HG02852 (cell line): ENCODE data around the gene EDEM2.
"Not testable (repeated sequence)": the region's sequence is repeated elsewhere in the genome, so short reads cannot be mapped to it uniquely, and the experiment has no call there.

Source experiments
- ATAC-seq: cut with Tn5 transposase; IDR thresholded peaks from one replicate; pipeline ENCODE4 v1.9.1; 2021; ENCODE audit warnings: mild to moderate bottlenecking, moderate library complexity; ENCODE audit not compliant: unreplicated experiment

EDEM2 gene

DNA sequence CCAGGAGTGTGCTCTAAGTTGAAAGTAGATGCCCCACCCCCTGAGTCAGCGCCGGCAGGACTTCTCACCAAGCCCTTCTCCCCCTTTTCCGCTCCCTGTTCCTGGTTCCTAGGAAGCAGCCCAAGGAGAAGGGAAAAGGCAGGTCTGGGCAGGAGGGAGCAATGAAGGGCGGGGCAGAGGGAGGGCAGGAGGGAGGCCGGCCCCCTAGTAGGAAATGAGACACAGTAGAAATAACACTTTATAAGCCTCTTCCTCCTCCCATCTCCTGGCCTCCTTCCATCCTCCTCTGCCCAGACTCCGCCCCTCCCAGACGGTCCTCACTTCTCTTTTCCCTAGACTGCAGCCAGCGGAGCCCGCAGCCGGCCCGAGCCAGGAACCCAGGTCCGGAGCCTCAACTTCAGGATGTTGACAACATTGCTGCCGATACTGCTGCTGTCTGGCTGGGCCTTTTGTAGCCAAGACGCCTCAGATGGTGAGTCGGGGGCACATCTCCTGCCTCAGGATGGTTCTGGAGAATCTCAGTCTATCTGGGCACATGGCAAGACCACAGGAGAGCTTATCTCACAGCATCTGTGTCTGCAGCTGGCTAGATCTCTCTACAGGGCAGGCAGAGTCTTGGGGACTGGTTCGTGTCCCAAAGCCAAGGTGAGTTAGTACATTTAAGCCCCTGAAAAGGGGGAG is 24.8 kb upstream of the EDEM2 start, which contains the start of gene PROCR:
PROCR (plus strand) TSS at position 320 of the 681 bp plus-strand sequence; CDS start at position 403, 83 bp downstream.
- ATAC-seq = no peak

DNA sequence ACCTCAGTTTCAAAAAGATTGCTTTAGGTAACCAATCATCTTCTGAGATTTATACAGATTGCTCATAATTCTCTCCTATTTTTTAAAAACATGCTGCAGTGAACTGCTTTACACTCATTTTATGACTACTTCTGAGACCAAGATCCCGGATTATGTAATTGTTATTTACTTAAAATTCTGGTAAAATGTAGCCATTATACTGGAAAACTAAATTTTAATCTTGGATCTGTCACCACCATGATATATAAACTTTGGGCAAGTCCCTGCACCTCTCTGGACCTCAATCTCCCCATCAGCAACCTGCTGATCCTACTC is 24.3 kb upstream of the EDEM2 start:
- no peak for ATAC-seq

DNA sequence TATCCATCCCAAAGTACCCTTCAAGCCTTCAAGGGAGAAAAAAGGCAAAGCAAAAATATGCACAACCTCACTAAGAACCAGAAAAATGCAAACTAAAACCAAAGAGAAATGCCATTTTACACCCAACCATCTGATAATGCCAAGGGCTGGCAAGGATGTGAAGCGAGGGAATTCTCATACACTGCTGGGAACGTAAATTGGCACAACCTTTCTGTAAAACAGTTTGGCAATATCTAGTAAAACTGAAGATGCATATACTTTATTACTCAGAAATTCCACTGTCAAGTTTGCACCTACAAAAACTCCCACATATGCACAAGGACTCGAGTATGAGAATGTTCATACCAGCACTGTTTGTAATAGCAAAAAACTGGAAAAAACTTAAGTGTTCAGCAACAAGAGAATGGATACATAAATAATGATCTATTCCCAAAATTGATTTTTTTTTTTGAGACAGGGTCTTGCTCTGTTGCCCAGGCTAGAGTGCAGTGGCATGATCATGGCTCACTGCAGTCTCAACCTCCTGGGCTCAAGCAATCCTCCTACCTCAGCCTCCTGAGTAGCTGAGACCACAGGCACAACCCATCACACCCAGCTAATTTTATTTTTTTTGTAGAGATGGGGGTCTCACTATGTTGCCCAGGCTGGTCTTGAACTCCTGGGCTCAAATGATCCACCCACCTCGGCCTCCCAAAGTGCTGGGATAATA is 21.7 kb upstream of the EDEM2 start:
- not testable (repeated sequence) for ATAC-seq

DNA sequence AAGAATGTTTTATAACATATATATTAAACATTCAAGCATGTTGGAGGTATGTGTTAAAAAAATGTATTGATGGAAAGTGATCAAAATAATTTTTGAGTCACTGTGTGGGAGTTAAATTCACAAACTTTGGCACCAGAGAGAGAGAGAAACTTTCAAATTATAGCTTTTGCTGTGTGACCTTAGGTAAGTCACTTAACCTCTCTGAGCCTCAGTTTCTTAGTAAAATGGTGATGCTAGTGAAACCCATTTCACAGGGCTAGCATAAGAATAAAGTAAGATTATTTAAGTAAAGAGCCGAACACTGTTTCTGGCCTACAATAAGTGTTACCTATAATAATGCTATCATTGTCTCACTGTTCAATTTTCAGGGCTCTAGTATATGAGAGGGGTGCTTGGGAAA is 20.7 kb upstream of the EDEM2 start:
- no peak for ATAC-seq

DNA sequence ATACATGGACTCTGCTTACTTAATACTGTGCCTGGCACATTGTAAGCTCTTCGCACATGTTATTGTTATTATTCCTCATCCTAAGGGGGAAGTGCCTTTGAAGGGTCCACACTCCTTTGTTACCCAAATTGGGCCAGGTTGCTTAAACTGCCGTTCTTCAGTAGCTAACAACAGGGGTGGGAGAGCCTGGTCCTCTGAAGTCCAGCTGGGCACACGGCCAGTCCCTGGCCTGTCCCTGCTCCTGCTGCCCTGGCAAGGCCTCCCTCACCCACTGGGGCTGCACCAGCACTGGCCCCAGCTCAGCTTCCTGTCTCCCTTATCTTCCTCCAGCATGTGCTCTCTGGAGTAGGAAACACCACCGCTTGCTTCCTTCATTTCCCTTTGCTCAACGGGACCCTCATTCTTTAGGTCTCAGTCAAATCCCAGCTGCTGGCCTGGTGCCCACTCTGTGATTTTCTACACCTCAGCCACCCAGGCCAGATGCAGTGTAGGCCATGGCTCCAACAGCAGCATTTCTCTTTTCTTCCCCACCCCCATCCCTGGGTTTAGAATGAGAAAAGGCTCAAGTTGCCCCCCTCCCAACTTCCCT is 19.2 kb upstream of the EDEM2 start:
- ATAC-seq = no peak

DNA sequence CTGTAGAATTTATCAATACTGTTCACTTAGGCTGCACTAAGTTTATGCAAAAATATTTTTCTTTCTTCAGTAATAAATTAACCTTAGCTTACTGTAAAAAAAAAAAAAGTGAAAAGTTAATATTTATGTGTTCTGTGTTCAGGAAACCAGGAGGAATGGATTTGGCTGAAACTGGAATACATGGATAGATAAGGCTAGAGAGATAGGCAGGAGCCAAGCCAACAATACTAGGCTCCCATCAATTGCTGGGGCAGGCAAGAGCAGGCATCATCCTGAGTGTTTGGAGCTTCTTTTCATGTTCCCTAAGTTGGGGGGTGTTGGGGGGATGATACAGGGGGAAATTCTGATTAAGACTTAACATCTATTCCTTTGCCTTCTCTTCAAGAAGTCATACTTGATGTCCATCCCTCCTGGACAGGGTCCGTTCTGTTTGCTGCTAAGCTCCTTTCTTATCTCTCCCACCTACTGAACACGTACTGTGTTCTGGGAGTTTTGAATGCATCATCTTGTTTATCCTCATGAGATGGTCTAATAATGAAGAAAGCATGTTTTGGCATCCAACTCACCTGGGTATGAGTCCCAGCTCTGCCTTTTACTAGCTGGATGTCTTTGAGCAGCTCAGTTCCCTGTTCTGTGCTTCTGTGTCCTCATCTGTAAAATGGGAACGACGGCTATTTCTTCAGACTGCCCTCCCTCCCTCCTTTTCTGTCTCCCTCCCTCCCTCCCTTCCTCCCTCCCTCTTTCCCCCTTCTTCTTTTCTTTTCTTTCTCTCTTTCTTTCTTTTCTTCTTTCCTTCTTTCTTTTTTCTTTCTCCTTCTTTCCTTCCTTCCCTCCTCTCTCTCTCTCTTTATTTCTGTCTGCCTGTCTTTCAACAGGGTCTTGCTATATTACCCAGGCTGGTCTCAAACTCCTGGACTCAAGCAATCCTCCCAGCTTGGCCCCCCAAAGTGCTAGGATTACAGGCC is 18.4 kb upstream of the EDEM2 start:
- no peak for ATAC-seq

DNA sequence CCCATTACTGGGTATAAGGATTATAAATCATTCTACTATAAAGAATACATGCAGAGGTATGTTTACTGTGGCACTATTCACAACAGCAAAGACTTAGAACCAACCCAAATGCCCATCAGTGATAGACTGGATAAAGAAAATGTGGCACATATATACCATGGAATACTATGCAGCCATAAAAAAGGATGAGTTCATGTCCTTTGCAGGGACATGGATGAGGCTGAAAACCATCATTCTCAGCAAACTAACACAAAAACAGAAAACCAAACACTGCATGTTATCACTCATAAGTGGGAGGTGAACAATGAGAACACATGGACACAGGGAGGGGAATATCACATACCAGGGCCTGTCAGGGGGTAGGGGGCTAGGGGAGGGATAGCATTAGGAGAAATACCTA is 17.4 kb upstream of the EDEM2 start:
- not testable (repeated sequence) for ATAC-seq

DNA sequence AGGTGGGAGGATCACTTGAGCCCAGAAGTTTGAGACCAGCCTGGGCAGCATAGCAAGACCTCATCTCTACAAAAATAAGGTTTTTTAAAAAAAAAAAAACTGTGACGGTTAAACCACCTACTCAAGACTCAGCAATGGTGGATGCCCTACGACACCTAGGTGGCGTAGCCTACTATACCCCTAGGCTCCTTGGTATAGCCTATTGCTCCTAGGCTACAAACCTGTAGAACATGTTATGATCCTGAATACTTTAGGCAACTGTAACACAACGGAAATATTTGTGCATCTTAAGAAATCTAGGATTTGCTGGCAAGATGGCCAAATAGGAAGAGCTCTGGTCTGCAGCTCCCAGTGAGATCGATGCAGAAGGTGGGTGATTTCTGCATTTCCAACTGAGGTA is 13.2 kb upstream of the EDEM2 start:
- not testable (repeated sequence) for ATAC-seq

DNA sequence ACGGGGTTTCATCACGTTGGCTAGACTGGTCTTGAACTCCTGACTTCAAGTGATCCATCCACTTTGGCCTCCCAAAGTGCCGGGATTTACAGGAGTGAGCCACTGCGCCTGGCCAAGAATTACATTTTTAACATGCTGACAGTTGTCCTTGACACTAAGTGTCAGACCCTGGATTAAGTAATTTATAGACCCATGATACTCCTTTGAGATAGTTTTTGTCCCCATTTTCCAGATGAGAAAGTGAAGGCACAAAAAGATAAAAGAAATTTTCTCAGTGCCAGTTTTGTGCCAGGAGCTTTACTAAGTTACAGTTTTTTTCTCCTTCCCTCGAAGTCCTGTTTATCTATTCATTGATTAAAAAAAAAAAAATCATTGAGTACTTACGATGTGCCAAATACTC is 9.8 kb upstream of the EDEM2 start:
- ATAC-seq = no peak

DNA sequence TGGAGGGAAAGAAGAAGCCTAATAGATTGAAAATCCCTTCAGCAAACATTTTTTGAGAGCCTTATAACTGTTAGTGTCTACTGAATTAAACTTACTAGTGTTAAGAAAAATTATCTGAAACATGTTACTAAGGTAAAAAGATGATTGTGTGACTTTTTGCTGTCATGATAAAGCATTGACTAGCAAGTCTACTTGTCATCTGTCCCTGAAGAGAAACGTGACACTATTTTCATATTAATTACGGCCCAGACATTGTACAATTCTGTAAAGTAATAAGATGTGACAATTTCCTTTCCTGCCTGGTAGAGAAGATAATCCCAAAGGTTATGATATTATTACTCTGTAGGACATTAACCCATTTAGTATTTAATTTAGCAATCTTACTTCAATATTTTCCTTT is 8.8 kb upstream of the EDEM2 start:
- no peak for ATAC-seq

DNA sequence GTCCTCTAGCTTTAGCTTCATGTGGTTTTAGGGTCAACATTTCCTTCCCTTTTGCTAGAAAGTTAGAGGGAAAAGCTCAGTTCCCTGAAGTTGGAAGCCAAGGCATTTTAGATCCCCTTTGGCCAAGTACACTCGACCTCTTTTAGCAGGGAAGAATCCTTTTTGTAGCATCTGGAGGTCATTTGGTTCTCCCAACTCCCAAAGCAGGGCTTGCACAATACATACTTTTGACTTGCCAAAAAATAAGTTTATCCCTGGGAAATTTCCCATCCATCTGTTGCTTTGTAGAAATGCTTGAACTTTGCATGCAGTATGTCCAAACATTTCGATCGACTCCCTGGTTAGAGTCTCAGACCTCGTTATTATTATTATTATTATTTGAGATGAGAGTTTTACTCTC is 4.6 kb upstream of the EDEM2 start:
- ATAC-seq = no peak

DNA sequence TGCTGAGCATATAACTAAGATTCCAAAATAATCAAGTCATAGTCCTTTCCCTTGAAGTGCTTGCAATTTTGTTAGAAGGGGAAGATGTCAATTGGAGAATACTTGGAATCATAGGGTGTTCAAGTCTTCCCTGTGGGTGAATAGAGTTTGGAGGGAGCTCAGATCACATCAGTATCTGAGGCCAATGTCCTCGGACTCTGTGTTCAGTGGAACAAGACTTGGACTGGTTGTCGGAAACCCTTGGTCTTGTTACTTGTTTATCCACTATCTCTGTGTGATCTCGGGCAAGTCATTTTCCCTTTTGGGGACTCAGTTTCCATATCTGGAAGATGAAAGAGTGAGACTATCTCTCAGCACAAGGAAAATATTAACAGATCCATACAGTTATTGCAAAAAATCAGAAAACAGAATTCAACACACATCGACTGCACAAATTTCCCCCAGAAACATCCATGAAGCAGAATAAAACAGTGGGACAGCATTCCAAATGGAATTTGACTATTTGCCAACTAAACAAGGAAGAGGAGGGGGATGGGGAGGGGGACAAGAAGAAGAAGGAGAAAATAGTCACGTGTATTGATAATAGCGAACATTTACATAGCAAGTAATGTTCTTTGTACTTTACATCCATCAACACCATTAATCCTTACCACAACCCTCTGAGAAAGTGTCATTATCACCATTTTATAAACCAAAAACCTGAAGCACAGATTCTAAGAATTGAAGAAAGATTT is 3.9 kb upstream of the EDEM2 start:
- no peak for ATAC-seq

DNA sequence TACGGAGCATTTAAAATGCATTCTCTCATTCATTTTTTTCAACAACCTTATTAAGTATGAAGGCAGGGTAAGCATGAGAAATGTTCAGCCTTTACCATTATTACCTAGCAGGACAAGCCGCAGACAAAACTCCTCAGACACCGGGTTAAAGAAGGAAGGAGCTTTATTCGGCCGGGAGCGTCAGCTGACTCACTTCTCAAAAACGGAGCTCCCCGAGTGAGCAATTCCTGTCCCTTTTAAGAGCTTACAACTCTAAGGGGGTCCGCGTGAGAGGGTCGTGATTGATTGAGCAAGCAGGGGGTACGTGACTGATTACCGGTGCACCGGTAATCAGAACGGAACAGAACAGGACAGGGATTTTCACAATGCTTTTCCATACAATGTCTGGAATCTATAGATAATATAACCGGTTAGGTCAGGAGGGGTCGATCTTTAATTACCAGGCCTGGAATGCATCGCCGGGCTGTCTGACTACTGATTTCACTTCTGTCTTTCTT is 487 bp upstream of the EDEM2 start:
- peak; percentile 9 for ATAC-seq

DNA sequence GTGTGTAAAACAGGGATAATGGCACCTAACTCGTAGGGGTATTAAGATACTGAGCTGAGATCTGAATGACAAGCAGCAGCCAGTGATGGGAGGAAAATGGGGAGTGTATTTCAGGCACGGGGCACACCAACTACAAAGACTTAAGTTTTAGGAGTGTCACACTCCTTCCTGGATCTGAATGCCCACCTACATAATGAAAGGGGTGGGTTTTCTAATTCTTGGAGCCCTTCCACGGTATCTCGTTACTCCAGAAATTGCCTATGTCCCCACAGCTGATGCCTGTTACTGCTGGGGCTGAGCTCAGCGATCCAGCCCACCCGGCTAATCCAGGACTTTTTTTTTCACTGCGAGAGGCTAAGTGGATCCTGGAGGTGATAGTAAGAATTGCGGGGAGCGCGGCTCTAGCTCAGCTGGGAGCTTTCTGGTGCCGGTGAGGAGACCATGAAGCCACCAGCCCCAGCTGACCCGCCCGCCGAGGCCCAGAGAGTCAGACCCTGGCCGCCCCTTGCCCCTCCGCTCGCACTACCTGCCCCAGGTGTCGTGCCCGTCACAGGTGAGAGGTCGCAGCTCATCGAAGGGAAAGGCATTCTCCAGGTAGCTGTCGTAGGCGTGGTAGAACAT is 727 bp downstream of the EDEM2 start:
- ATAC-seq = no peak

DNA sequence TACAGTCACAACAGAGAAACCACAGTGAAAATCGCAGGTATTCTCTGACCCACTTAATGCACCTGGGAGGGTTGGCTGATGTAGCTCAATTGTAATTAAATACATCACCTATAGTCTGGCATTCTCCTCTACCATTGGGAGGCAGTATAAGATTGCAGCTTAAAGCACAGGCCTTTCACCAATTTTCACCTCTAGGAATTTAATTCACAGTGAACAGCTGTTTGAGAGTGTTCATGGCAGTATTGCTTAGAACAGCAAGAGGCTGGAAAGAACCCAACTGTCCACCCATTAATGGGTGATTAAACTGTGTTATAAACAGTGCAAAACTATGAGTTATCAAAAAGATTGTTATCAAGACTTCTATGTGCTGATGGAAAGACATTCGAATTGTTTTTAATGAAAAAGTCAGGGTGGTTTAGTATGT is 2.0 kb downstream of the EDEM2 start:
- no peak for ATAC-seq

DNA sequence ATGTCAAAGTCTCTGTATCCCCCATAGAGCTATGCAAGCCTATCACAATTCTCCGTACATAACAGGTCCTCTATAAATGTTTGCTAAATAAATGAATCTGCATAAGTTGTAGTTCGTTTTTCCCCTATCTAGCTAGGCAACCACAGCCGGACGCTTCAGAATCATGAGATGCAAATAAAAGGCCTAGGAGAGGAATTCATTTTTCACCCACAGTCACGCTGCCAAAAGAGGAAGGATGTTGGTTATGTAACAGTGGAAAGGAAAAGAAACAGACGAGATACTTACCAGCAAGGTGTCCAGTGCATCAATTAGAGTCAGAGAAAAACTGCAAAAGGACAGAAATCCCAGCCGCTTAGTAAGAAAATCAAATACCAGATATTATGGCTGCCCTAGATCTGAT is 2.4 kb downstream of the EDEM2 start:
- no peak for ATAC-seq

DNA sequence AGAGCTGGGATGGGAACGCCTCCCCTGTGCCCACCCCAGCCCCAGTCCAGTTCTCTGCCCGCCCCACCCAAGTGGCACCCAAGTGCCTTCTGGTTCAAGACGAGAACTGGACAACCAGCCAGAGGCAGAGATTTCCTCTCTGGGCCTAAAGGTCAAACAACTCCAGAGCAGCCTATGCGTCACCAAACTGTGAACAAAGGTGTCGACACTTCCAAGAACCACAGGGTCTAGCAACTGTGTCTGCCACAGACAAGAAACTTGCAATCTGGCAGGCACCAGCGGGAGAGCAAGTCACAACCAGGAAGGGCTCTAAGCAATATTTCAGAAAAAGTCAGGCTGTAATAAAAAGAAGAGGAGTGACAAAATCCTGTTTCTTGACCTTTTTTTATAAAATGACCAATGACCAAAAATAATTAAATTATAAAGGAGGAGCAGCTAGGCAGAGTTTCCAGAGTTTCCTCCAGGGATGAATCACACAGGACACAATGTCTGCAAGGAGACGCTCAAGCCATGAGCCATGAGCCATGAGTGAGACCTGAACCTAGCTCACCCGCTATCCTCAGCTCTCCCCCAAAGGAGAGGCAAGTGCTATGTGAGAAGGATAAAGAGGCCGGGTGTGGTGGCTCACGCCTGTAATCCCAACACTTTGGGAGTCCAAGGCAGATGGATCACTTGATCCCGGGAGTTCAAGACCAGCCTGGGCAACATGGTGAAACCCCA is 11.1 kb downstream of the EDEM2 start:
- no peak for ATAC-seq

DNA sequence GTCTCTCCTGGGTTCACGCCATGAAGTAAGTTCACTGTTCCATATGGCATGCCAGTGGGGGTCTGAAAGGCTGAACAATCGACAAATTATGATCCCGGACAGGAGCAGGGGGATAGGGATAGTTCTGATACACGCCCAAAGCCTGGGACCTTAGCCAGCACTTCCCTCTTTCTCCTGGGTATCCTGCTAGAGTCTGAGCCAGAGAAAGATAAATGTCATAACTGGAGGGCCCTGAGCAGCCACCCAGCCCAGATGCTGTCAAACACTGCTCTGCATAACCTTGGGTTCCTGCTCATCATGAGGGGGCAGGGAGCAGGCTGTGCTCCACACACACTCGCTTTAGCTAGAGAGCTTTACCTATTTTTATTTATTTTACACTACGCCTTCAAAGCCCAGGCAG is 12.3 kb downstream of the EDEM2 start:
- no peak for ATAC-seq

DNA sequence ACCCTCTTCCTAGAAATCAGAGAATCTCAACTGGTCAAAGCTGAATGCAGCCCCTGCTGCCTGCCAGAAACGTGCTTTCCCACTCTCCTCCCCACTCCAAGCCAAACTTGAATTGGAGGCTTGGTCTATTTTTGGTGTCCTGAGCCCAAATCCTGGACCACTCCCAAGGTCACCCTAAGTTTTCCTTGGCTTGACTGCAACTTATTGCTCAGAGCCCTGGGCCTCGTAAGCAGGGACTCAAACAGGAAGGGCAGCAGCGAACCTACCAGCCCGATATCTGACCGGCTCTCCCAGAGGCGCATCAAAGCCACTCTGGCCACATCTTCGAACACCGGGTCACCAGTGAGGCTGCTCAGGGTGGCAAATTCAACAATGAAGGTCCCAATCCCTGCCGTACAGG is 12.7 kb downstream of the EDEM2 start:
- ATAC-seq = no peak
